ENCODE results near the gene ZNF44.

The ZNF44 gene

GRCh38 chr19:12260236-12260635, 34.4 kb downstream of the ZNF44 start:
- H3K27ac ChIP-seq = no peak overlapping the region
- TF ChIP-seq ZFX (IDR thresholded peaks at IDR 0.05) (no peak), CTCF (conservative IDR thresholded peaks at IDR 0.05) (no peak)

DNA sequence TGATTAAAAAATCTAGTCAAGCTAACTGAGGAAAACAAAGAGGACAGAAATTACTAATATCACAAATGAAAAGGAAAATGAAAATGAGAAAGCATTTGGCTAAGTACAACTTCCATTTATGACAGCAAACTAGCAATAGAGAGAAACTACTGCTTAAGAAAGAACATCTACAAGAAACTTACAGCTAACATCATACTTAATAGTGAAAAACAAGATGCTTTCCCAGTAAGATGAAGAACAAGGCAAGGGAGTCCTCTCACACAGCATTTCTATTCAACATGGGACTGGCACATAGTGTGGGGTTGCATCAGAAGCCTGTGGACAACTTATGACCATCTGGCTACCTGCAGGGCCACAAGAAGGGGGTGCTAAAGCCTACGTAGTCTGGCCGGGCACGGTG, 39.3 kb downstream of the ZNF44 start:
- no peak overlapping the region for H3K27ac ChIP-seq

GRCh38 chr19:12247644-12248222, 47.0 kb downstream of the ZNF44 start:
- no peak overlapping the region for H3K27ac ChIP-seq
- no peak for TF ChIP-seq CTCF (conservative IDR thresholded peaks at IDR 0.05)
- no peak for TF ChIP-seq ZFX (IDR thresholded peaks at IDR 0.05)

More for the DNA sequence above, 39.3 kb downstream of the ZNF44 start:
- TF ChIP-seq ZFX (IDR thresholded peaks at IDR 0.05) = no peak
- no peak for TF ChIP-seq CTCF (conservative IDR thresholded peaks at IDR 0.05)

- TF ChIP-seq CTCF (conservative IDR thresholded peaks at IDR 0.05) = peak; percentile 11
- TF ChIP-seq ZFX (IDR thresholded peaks at IDR 0.05) = no peak
- no peak overlapping the region for H3K27ac ChIP-seq
These were observed 50.3 kb downstream of the ZNF44 start for GRCh38 chr19:12244370-12244769.

DNA sequence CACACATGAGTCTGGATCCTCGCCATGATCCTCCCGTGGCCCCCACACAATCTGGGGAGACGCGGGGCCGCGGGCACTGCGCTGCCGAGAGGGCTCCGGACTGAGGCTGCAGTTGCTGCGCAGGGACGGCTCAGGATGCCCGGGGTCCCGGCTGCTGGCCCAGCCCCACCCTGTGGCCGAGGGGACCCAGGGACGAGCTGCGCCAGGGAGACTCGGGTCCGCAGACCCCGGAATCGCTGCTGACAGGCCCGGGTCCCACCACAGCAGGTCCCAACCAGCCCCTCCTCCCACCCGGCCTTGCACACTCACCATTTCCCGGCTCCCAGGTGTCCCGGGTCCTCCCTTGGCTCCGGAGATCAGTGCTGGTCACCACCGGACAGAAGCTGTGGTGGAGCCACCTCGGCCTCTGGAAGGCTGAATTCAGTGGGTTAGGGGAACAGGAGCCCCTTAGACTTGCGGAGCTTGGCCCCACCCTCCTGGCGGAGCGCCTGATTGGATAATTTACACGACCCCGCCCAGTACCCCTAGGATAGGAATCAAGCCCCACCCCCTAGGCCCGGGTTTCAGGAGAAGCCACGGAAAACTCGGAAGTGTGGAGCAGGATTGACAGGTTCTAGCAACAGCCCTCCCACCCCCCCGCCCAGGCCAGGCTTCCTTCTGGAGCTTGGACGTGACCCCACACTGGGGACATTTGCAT, 57.4 kb downstream of the ZNF44 start:
- H3K27ac ChIP-seq = no peak overlapping the region
- TF ChIP-seq CTCF (conservative IDR thresholded peaks at IDR 0.05) (no peak), ZFX (IDR thresholded peaks at IDR 0.05) (no peak)

- H3K27ac ChIP-seq = no peak overlapping the region
- TF ChIP-seq ZFX (IDR thresholded peaks at IDR 0.05) = no peak
These were observed 61.7 kb downstream of the ZNF44 start for GRCh38 chr19:12232961-12233360.

GRCh38 chr19:12230751-12231733, 63.6 kb downstream of the ZNF44 start:
- no peak for TF ChIP-seq ZFX (IDR thresholded peaks at IDR 0.05)
- no peak for TF ChIP-seq CTCF (conservative IDR thresholded peaks at IDR 0.05)
- H3K27ac ChIP-seq = no peak overlapping the region

Data from C4-2B (cell line).